EL (cell line): ENCODE measurements around the gene HIPK3.
"Not testable (repeated sequence)": the region's sequence is repeated elsewhere in the genome, so short reads cannot be mapped to it uniquely, and the experiment has no call there.

Source experiments
- DNase-seq: peaks from one replicate; pipeline ENCODE4 v3.0.0-alpha.2; 2016

The HIPK3 gene

GRCh38 chr11:33257160-33257896 lies at the start of gene HIPK3:
HIPK3 (plus strand) TSS chr11:33257381.
- peak; percentile 83 for DNase-seq

GRCh38 chr11:33207408-33207985 lies 49.7 kb upstream of the HIPK3 start:
- DNase-seq: no peak

GRCh38 chr11:33208150-33208549 lies 49.0 kb upstream of the HIPK3 start:
- no peak for DNase-seq

- no peak for DNase-seq
These were observed 46.0 kb upstream of the HIPK3 start for GRCh38 chr11:33211153-33211552.

- DNase-seq: no peak
These were observed 45.6 kb upstream of the HIPK3 start for GRCh38 chr11:33211580-33211979.

GRCh38 chr11:33214187-33214586 lies 43.0 kb upstream of the HIPK3 start:
- DNase-seq: no peak

GRCh38 chr11:33214767-33215166 lies 42.4 kb upstream of the HIPK3 start:
- DNase-seq: no peak

GRCh38 chr11:33216676-33217075 lies 40.5 kb upstream of the HIPK3 start:
- not testable (repeated sequence) for DNase-seq

- no peak for DNase-seq
These were observed 35.0 kb upstream of the HIPK3 start for GRCh38 chr11:33222052-33222750.

- DNase-seq: no peak
These were observed 31.8 kb upstream of the HIPK3 start for GRCh38 chr11:33225371-33225770.

GRCh38 chr11:33227578-33228261 lies 29.5 kb upstream of the HIPK3 start:
- DNase-seq: no peak

- DNase-seq: no peak
These were observed 22.6 kb upstream of the HIPK3 start for GRCh38 chr11:33234397-33235190.

- DNase-seq: no peak
These were observed 20.1 kb upstream of the HIPK3 start for GRCh38 chr11:33237039-33237597.

- no peak for DNase-seq
These were observed 14.6 kb upstream of the HIPK3 start for GRCh38 chr11:33242575-33242974.

- DNase-seq: not testable (repeated sequence)
These were observed 13.5 kb upstream of the HIPK3 start for GRCh38 chr11:33243654-33244053.

- DNase-seq: no peak
These were observed 8.7 kb upstream of the HIPK3 start for GRCh38 chr11:33248416-33248971.

GRCh38 chr11:33256031-33256812 lies 959 bp upstream of the HIPK3 start:
- no peak for DNase-seq

GRCh38 chr11:33256813-33257159 lies 395 bp upstream of the HIPK3 start:
- DNase-seq: no peak

GRCh38 chr11:33257897-33258630 lies 883 bp downstream of the HIPK3 start:
- DNase-seq: peak; percentile 85

- no peak for DNase-seq
These were observed 1.5 kb downstream of the HIPK3 start for GRCh38 chr11:33258631-33259205.
